SJCRH30 (cell line): ENCODE data around the gene TBXT. TPM values are rescaled to one million over a fixed set of nuclear protein-coding genes. Genes with fewer than 3 reads are reported as not detected.
"Not testable (repeated sequence)": the region's sequence is repeated elsewhere in the genome, so short reads cannot be mapped to it uniquely, and the experiment has no call there.

Source experiments
- DNase-seq, 2 experiments: peaks; one replicate each; pipeline ENCODE4 v3.0.0-alpha.2; 2015 to 2020
- H3K27ac ChIP-seq: fragments of 250-450 bp; sonication (Bioruptor Pico); 2 replicates; pipeline ENCODE4 v1.5.1; 2020; ENCODE audit warnings: mild to moderate bottlenecking, moderate library complexity
- H3K27me3 ChIP-seq: fragments of 250-450 bp; sonication (Bioruptor Pico); 2 replicates; pipeline ENCODE4 v1.5.1; 2020; ENCODE audit warnings: mild to moderate bottlenecking, moderate library complexity
- H3K36me3 ChIP-seq: fragments of 250-450 bp; sonication (Bioruptor Pico); 2 replicates; pipeline ENCODE4 v1.5.1; 2020; ENCODE audit warnings: mild to moderate bottlenecking, moderate library complexity
- H3K4me1 ChIP-seq: fragments of 250-450 bp; sonication (Bioruptor Pico); 2 replicates; pipeline ENCODE4 v1.5.1; 2020; ENCODE audit warnings: mild to moderate bottlenecking, moderate library complexity
- H3K4me3 ChIP-seq: fragments of 250-450 bp; sonication (Bioruptor Pico); 2 replicates; pipeline ENCODE4 v1.5.1; 2020; ENCODE audit warnings: mild to moderate bottlenecking, moderate library complexity
- H3K9me3 ChIP-seq: fragments of 250-450 bp; sonication (Bioruptor Pico); replicated peaks from 2 replicates; pipeline ENCODE4 v1.5.1; 2020; ENCODE audit warnings: mild to moderate bottlenecking, moderate library complexity
- total RNA-seq: library from RNA; depleted of rRNA; stranded (reverse); fragments of >200 nt; shearing (Covaris generic); gene quantifications from 2 replicates; pipeline ENCODE4 v1.2.3, GENCODE V29; 2014

The TBXT gene
- total RNA-seq, 1 experiment from 2014 or later: 0.20 TPM

- no peak overlapping the region for H3K4me3 ChIP-seq
- H3K27me3 ChIP-seq: peaks cover 17% of the 10 kb centered on the region
- no peaks in the 10 kb centered on the region for H3K36me3 ChIP-seq
- no peaks in the 10 kb centered on the region for H3K9me3 ChIP-seq
- no peaks in the 10 kb centered on the region for H3K4me1 ChIP-seq
- no peak for DNase-seq
- H3K27ac ChIP-seq: no peak overlapping the region
Measured at GRCh38 chr6:166192136-166192535, 24.5 kb upstream of the TBXT start.

GRCh38 chr6:166179704-166180103 is 12.1 kb upstream of the TBXT start:
- Histone ChIP-seq H3K4me1 (no peaks in the 10 kb centered on the region), H3K9me3 (no peaks in the 10 kb centered on the region; the same call in 1 of the 2 replicates), H3K36me3 (no peaks in the 10 kb centered on the region), H3K27ac (no peak overlapping the region), H3K4me3 (no peak overlapping the region), H3K27me3 (no peaks in the 10 kb centered on the region)
- no peak for DNase-seq

- no peak for DNase-seq
- Histone ChIP-seq H3K27ac (no peak overlapping the region), H3K27me3 (no peaks in the 10 kb centered on the region), H3K36me3 (no peaks in the 10 kb centered on the region), H3K4me1 (no peaks in the 10 kb centered on the region), H3K9me3 (no peaks in the 10 kb centered on the region; the same call in 1 of the 2 replicates), H3K4me3 (no peak overlapping the region)
Measured at GRCh38 chr6:166176106-166176505, 8.5 kb upstream of the TBXT start.

GRCh38 chr6:166175093-166175492 is 7.4 kb upstream of the TBXT start:
- H3K27me3 ChIP-seq: not testable (repeated sequence)

GRCh38 chr6:166174031-166174430 is 6.4 kb upstream of the TBXT start:
- DNase-seq: no peak
- Histone ChIP-seq H3K9me3 (no peaks in the 10 kb centered on the region; the same call in 1 of the 2 replicates), H3K4me1 (no peaks in the 10 kb centered on the region), H3K27ac (no peak overlapping the region), H3K27me3 (no peaks in the 10 kb centered on the region), H3K36me3 (no peaks in the 10 kb centered on the region), H3K4me3 (no peak overlapping the region)

More at GRCh38 chr6:166175093-166175492, 7.4 kb upstream of the TBXT start:
- not testable (repeated sequence) for H3K27ac ChIP-seq, H3K9me3 ChIP-seq, DNase-seq, H3K36me3 ChIP-seq, H3K4me3 ChIP-seq, H3K4me1 ChIP-seq

GRCh38 chr6:166173281-166173951 is 5.8 kb upstream of the TBXT start:
- no peaks in the 10 kb centered on the region for H3K36me3 ChIP-seq
- no peak overlapping the region for H3K27ac ChIP-seq
- no peaks in the 10 kb centered on the region; the same call in 1 of the 2 replicates for H3K9me3 ChIP-seq
- H3K4me3 ChIP-seq: no peak overlapping the region
- no peaks in the 10 kb centered on the region for H3K27me3 ChIP-seq
- DNase-seq: peak in 1 of 2 experiments; percentile 16
- H3K4me1 ChIP-seq: no peaks in the 10 kb centered on the region

GRCh38 chr6:166172546-166172945 is 4.9 kb upstream of the TBXT start:
- Histone ChIP-seq H3K27ac (no peak overlapping the region), H3K4me1 (no peaks in the 10 kb centered on the region), H3K27me3 (no peaks in the 10 kb centered on the region), H3K4me3 (no peak overlapping the region), H3K36me3 (no peaks in the 10 kb centered on the region), H3K9me3 (no peaks in the 10 kb centered on the region; the same call in 1 of the 2 replicates)
- DNase-seq: no peak

- no peaks in the 10 kb centered on the region; the same call in 1 of the 2 replicates for H3K9me3 ChIP-seq
- no peaks in the 10 kb centered on the region for H3K36me3 ChIP-seq
- H3K27ac ChIP-seq: no peak overlapping the region
- H3K4me3 ChIP-seq: no peak overlapping the region
- no peak for DNase-seq
- no peaks in the 10 kb centered on the region for H3K4me1 ChIP-seq
- H3K27me3 ChIP-seq: no peaks in the 10 kb centered on the region
Measured at GRCh38 chr6:166169549-166170421, 2.1 kb upstream of the TBXT start.

- H3K4me3 ChIP-seq: no peak overlapping the region
- H3K4me1 ChIP-seq: no peaks in the 10 kb centered on the region
- no peaks in the 10 kb centered on the region for H3K9me3 ChIP-seq
- H3K27ac ChIP-seq: no peak overlapping the region
- no peaks in the 10 kb centered on the region for H3K27me3 ChIP-seq
- no peak for DNase-seq
- no peaks in the 10 kb centered on the region for H3K36me3 ChIP-seq
Measured at GRCh38 chr6:166168616-166169548, 1.2 kb upstream of the TBXT start.

GRCh38 chr6:166167258-166167731 is 356 bp downstream of the TBXT start:
- Histone ChIP-seq H3K4me1 (no peaks in the 10 kb centered on the region), H3K36me3 (no peaks in the 10 kb centered on the region), H3K27me3 (no peaks in the 10 kb centered on the region), H3K9me3 (no peaks in the 10 kb centered on the region), H3K27ac (no peak overlapping the region), H3K4me3 (no peak overlapping the region)
- no peak for DNase-seq

- no peaks in the 10 kb centered on the region for H3K4me1 ChIP-seq
- no peak overlapping the region for H3K4me3 ChIP-seq
- H3K9me3 ChIP-seq: no peaks in the 10 kb centered on the region
- no peak for DNase-seq
- no peak overlapping the region for H3K27ac ChIP-seq
- no peaks in the 10 kb centered on the region for H3K36me3 ChIP-seq
- H3K27me3 ChIP-seq: no peaks in the 10 kb centered on the region
Measured at GRCh38 chr6:166166314-166167257, 1.1 kb downstream of the TBXT start.

- H3K4me1 ChIP-seq: no peaks in the 10 kb centered on the region
- no peaks in the 10 kb centered on the region for H3K9me3 ChIP-seq
- DNase-seq: no peak
- no peaks in the 10 kb centered on the region for H3K27me3 ChIP-seq
- no peak overlapping the region for H3K4me3 ChIP-seq
- H3K36me3 ChIP-seq: no peaks in the 10 kb centered on the region
- no peak overlapping the region for H3K27ac ChIP-seq
Measured at GRCh38 chr6:166165558-166166313, 1.9 kb downstream of the TBXT start.
